A673 (cell line): Measurements from ENCODE around the gene CD79A. TPM values are rescaled to one million over a fixed set of nuclear protein-coding genes. Genes with fewer than 3 reads are reported as not detected.
A peak's percentile ranks its signal among the peaks of the same experiment; 100 is the strongest.
"Not testable (repeated sequence)": the region's sequence is repeated elsewhere in the genome, so short reads cannot be mapped to it uniquely, and the experiment has no call there.

Experiments used
- BruUV-seq: library from RNA; stranded (reverse); fragments of 400-500 nt; replicated peaks from 2 replicates; lab custom pipeline; 2021; lab: Mats Ljungman, UMichigan
- CTCF ChIA-PET: fragments of 300-600 bp; sonication (Branson Sonifier 250); formaldehyde crosslinking; loops from one replicate; lab custom pipeline; 2022; ENCODE audit warnings: antibody characterized with exemption; lab: Charles Lee
- POLR2A ChIA-PET: fragments of 300-600 bp; sonication (Branson Sonifier 250); formaldehyde crosslinking; loops from one replicate; lab custom pipeline; 2022; ENCODE audit warnings: antibody characterized with exemption; ENCODE audit not compliant: low non-redundant PET; lab: Charles Lee
- DNase-seq: peaks from one replicate; pipeline ENCODE4 v3.0.0-alpha.2; 2015; ENCODE audit warnings: low spot score
- H3K27ac ChIP-seq: fragments of 200-600 bp; sonication (generic); 2 replicates; pipeline ENCODE4 v1.5.1; 2016; ENCODE audit warnings: mixed run types, low read depth, mild to moderate bottlenecking, mixed read lengths, antibody characterized with exemption, low read length; ENCODE audit not compliant: poor library complexity, severe bottlenecking
- H3K27me3 ChIP-seq: fragments of 200-600 bp; sonication (generic); replicated peaks from 2 replicates; pipeline ENCODE4 v1.6.1; 2017; ENCODE audit warnings: mixed run types, low read depth, mild to moderate bottlenecking, mixed read lengths, antibody characterized with exemption, low read length; ENCODE audit not compliant: insufficient read depth, poor library complexity
- H3K36me3 ChIP-seq: fragments of 200-600 bp; sonication (generic); 2 replicates; pipeline ENCODE4 v1.6.1; 2016; ENCODE audit warnings: mixed run types, mild to moderate bottlenecking, mixed read lengths, antibody characterized with exemption, low read length; ENCODE audit not compliant: insufficient read depth, poor library complexity, severe bottlenecking
- H3K4me1 ChIP-seq: fragments of 200-600 bp; sonication (generic); 2 replicates; pipeline ENCODE4 v1.6.1; 2017; ENCODE audit warnings: mixed run types, mild to moderate bottlenecking, mixed read lengths, antibody characterized with exemption, low read length; ENCODE audit not compliant: insufficient read depth, poor library complexity, severe bottlenecking
- H3K4me3 ChIP-seq: fragments of 200-600 bp; sonication (generic); 2 replicates; pipeline ENCODE4 v1.5.1; 2016; ENCODE audit warnings: low read depth, mixed run types, mild to moderate bottlenecking, mixed read lengths, low read length; ENCODE audit not compliant: poor library complexity, severe bottlenecking
- H3K9me3 ChIP-seq: fragments of 200-600 bp; sonication (generic); 2 replicates; pipeline ENCODE4 v1.6.1; 2016; ENCODE audit warnings: mixed run types, low read depth, mild to moderate bottlenecking, mixed read lengths, antibody characterized with exemption, low read length; ENCODE audit not compliant: poor library complexity, severe bottlenecking
- EZH2 ChIP-seq: fragments of 200-600 bp; sonication (generic); IDR thresholded peaks from 2 replicates; pipeline ENCODE4 v1.6.1; 2017; ENCODE audit warnings: borderline replicate concordance, low read depth, mild to moderate bottlenecking, mixed read lengths, antibody characterized with exemption, low read length; ENCODE audit not compliant: poor library complexity, severe bottlenecking
- intact Hi-C: fragments of 100-400 bp; cut with micrococcal nuclease; formaldehyde crosslinking; loops from one replicate; pipeline ENCODE4 v1.10.0; 2022; ENCODE audit not compliant: unreplicated experiment
- total RNA-seq: library from RNA; stranded (reverse); gene quantifications from 2 replicates; pipeline ENCODE4 v1.2.3, GENCODE V29; 2021
- TF ChIP-seq, protein P1 (sequence below): fragments of 300-800, 200-600 bp; sonication (generic); conservative IDR thresholded peaks from 2 replicates; pipeline ENCODE4 v1.5.1; 2017; ENCODE audit warnings: low read depth, mild to moderate bottlenecking, antibody characterized with exemption, low read length, moderate library complexity, mixed read lengths

The CD79A gene
- total RNA-seq, 1 experiment from 2014 or later, result 17.8 TPM

DNA sequence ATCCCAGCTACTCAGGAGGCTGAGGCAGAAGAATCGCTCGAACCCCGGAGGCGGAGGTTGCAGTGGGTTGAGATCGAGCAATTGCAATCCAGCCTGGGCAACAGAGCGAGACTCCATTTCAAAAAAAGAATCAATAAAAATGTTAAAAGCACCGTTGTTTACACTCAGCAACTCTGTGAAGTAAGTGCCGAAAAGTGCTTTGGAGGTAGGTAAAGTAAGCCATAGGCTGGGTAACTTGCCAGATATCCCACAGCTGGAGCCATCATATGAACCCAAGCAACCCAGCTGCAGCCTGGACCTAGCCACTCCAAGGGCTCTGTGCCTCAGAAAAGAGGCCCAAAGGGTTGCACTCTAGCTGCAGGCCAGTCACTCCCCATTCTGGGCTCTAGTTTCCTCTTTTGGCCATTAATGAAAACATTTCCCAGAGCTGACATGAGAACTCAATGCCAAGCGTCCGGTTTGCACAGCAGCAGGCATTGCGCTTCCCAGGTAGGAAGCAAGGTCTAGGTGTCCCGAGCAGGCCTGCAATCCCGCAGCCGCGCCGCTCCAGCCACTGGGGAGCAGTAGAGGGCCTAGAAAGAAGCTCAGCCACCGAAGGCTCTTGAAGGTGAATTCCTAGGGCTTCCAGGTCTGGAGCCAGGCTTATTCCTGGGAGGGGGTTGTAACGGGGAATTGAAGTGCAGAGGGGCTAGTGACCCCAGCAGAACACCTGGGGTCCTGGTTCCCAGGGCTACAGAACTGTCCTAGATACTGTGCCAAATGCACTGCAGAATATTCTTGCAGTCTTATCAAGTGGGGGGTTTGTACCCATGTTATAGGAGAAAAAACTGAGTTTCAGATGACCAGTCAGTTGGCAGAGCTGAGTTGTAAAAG, 4.1 kb upstream of the CD79A start:
- H3K36me3 ChIP-seq, result peaks cover 50% of the 10 kb centered on the region
- TSS peak; percentile 4 for BruUV-seq

DNA sequence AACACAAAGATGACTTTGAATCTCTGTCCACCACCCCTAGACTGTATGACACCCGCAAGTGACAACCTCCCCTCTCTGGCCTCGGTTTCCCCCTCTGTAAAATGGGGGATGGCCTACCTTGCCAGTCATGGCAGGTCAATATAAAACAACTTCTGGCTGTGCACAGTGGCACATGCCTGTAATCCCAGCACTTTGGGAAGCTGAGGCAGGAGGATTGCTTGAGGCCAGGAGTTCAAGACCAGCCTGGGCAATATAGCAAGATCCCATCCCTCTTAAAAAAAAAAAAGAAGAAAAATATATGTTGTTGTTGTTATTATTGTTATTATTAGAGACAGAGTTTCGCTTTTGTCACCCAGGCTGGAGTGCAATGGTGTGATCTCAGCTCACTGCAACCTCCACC, 1.1 kb upstream of the CD79A start:
- Histone ChIP-seq H3K4me1 (peaks cover 47% of the 10 kb centered on the region), H3K27ac (peak overlapping the region; percentile 70), H3K36me3 (peaks cover 21% of the 10 kb centered on the region)
- POLR2A ChIA-PET, DNase-seq, H3K27me3 ChIP-seq, H3K9me3 ChIP-seq, CTCF ChIA-PET, BruUV-seq, intact Hi-C loops, H3K4me3 ChIP-seq: not testable (repeated sequence)

More for the DNA sequence above, 4.1 kb upstream of the CD79A start:
- H3K4me3 ChIP-seq, result no peak overlapping the region
- TF ChIP-seq EZH2, result no peak
- TF ChIP-seq, protein P1, sequence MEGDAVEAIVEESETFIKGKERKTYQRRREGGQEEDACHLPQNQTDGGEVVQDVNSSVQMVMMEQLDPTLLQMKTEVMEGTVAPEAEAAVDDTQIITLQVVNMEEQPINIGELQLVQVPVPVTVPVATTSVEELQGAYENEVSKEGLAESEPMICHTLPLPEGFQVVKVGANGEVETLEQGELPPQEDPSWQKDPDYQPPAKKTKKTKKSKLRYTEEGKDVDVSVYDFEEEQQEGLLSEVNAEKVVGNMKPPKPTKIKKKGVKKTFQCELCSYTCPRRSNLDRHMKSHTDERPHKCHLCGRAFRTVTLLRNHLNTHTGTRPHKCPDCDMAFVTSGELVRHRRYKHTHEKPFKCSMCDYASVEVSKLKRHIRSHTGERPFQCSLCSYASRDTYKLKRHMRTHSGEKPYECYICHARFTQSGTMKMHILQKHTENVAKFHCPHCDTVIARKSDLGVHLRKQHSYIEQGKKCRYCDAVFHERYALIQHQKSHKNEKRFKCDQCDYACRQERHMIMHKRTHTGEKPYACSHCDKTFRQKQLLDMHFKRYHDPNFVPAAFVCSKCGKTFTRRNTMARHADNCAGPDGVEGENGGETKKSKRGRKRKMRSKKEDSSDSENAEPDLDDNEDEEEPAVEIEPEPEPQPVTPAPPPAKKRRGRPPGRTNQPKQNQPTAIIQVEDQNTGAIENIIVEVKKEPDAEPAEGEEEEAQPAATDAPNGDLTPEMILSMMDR, result peak; percentile 86
- CTCF ChIA-PET, result interaction anchor here (0.6 to 1.1 kb wide), 5 partner anchors 11 to 173 kb away, joined by 3 to 7 read pairs (median 4); partner anchors contain the start of gene RABAC1
- no peaks in the 10 kb centered on the region for H3K9me3 ChIP-seq
- peak overlapping the region; percentile 56 for H3K27ac ChIP-seq
- POLR2A ChIA-PET, result interaction anchor here (0.6 to 0.7 kb wide), 2 partner anchors 23 to 1725 kb away, joined by 3 read pairs; no protein-coding TSS in a partner anchor
- peak; percentile 81 for DNase-seq
- H3K4me1 ChIP-seq, result peaks cover 27% of the 10 kb centered on the region
- H3K27me3 ChIP-seq, result no peaks in the 10 kb centered on the region
- intact Hi-C loops, result loop anchor here (1.0 kb wide), 1 partner anchor 78 kb away; no protein-coding TSS in a partner anchor

DNA sequence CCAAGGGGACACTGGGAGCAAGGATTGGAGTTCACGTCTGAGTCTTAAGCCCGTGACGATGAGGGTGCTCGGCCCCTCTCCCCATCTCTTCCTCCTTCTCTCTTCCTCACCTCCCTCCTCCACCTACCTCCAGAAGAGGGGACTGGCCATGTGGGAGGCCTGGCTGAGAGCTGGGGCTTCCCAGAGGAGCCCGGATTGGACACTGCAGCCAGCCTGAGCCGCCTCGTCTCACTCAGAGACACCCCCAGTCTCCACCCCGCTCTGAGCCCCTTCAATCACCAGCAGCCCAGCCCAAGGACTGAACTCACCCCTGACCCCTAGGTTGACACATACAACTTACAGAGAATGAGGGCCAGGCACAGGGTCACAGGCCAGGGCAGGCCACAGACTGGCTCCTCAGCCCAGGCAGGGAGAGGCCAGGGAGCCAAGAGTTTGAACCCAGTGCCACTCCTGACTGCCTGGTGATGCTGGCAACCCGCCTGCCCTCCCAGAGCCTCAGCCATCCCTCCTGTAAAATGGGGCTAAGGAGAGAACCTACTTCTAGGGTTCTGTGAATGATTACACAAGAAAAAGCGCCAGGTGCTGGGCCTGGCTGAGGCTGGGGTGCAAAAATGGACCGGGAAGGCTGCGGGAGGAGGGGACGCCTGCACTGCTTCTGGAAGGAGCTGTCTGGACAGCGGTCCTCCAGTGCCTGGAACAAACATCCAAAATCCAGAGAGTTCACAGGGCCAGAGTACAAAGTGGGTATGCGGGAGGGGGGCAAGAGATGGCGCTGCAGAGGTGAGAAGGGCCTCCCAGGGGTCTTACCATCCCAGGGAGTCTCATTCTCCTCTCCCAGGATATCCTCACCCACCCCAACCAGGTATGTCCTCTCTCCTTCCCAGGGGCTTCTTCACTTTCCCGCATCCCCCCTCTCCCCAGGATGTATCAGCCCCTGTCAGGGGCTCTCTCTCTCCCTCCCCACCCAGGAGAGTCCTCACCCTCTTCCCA, 1.1 kb downstream of the CD79A start:
- CTCF ChIA-PET, result no interaction called here
- Histone ChIP-seq H3K4me1 (peaks cover 65% of the 10 kb centered on the region), H3K27me3 (no peaks in the 10 kb centered on the region), H3K27ac (peak overlapping the region; percentile 65), H3K36me3 (no peaks in the 10 kb centered on the region), H3K9me3 (no peaks in the 10 kb centered on the region), H3K4me3 (no peak overlapping the region)
- BruUV-seq, result no TSS peak
- intact Hi-C loops, result no loop called here
- no peak for DNase-seq
- POLR2A ChIA-PET, result no interaction called here
- TF ChIP-seq EZH2, result no peak
- TF ChIP-seq, protein P1, result no peak
